ENCODE data around the gene BTN3A1. TPM values are rescaled to one million over a fixed set of nuclear protein-coding genes. Genes with fewer than 3 reads are reported as not detected.
"Not testable (repeated sequence)": the region's sequence is repeated elsewhere in the genome, so short reads cannot be mapped to it uniquely, and the experiment has no call there.

BTN3A1 gene
- polyA plus RNA-seq, 3 donors: 20.2 to 32.0 (median 28.3) TPM

GRCh38 chr6:26372308-26373144 lies 29.5 kb upstream of the BTN3A1 start:
- DNase-seq (ENCODE audit: extremely low read depth in 1 of 11, low read depth in 9 of 11, low spot score in 4 of 11): no peak

DNA sequence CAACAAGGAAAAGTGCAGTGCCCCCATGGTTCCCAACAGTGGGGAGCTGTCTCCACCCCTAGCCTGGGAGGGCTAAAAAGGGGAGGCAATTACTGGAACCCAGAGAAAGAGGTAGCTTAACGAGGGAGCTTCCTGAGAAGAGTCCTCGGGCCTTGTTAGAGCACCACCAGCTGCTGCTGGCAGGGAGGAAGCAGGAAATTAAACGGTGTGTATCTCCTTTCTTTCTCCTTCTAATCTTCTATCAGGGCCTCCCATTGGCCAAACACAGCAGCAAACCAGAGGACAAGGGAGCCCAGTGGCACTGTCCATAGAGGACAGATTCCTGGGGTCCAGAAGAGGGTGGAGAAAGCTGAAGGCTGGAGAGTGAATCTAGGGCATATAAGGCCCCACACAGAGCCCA lies 26.8 kb upstream of the BTN3A1 start:
- DNase-seq (ENCODE audit: extremely low read depth in 1 of 11, low read depth in 9 of 11, low spot score in 4 of 11): no peak

DNA sequence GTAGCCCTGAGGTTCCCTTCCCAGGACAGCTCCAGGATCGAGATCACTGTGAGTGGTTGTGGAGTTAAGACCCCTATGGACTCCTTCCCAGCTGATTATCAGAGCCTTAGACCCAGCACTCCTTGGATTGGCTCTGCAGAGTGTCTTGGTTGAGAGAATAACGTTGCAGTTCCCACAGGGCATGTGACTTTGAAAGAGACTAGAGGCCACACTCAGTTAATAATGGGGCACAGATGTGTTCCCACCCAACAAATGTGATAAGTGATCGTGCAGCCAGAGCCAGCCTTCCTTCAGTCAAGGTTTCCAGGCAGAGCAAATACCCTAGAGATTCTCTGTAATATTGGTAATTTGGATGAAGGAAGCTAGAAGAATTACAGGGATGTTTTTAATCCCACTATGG lies 24.4 kb upstream of the BTN3A1 start:
- DNase-seq (ENCODE audit: extremely low read depth in 1 of 11, low read depth in 9 of 11, low spot score in 4 of 11): no peak

DNA sequence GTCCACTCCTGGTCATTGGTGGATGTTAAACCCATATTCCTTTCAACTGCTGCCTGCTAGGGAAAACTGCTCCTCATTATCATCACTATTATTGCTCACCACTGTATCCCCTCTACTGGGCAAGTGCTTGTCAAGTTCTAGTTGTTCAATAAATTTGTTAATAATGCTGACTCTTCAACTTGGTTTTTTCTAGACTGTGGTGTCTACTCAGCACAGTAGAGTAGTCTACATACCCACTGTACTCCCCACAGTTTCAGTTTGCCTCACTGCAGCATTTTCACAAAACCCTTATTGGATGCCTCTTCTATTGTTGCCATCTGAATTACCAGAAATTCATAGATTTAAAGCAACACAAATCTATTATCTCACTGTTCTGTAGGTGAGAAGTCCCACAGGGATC lies 23.9 kb upstream of the BTN3A1 start:
- DNase-seq (ENCODE audit: extremely low read depth in 1 of 11, low read depth in 9 of 11, low spot score in 4 of 11): not testable (repeated sequence)

DNA sequence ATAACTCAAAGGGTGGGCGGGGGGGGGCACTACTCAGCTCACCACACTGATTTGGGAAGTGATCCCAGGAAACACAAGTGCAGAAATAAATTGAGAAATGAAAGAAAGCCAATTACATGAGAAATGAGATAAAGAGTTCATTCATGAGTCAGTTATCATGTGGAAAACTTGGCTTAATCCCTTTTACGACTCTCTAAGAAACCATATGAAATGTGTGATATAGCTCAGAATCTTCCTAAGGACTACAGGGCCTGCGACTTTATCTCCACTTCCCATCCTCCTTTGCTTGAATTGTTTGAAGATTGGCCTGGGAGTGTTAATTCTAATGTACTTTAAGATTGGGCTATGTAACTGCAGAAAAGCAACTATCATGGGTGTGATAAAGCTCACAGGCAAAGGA lies 22.8 kb upstream of the BTN3A1 start:
- no peak for DNase-seq (ENCODE audit: extremely low read depth in 1 of 11, low read depth in 9 of 11, low spot score in 4 of 11)

GRCh38 chr6:26379740-26380139 lies 22.3 kb upstream of the BTN3A1 start:
- DNase-seq (ENCODE audit: extremely low read depth in 1 of 11, low read depth in 9 of 11, low spot score in 4 of 11): no peak

DNA sequence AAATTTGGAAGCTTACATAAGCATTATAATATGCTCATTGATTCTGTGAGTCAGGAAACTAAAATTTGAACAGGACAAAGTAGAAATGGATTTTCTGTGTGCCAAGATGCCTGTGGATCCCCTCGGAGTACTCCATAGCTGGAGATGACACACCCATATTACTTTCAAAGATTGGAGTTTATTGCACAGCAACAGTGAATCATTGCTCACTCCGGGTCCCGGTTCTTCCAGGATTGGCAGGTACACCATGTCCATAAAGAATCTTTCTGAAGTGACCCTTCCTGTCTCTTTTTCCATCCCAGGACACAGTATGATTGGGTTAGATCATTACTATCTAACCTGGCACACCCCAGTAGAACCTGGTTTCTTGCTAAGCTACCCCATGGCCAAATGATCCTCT lies 21.8 kb upstream of the BTN3A1 start:
- DNase-seq (ENCODE audit: extremely low read depth in 1 of 11, low read depth in 9 of 11, low spot score in 4 of 11): no peak

DNA sequence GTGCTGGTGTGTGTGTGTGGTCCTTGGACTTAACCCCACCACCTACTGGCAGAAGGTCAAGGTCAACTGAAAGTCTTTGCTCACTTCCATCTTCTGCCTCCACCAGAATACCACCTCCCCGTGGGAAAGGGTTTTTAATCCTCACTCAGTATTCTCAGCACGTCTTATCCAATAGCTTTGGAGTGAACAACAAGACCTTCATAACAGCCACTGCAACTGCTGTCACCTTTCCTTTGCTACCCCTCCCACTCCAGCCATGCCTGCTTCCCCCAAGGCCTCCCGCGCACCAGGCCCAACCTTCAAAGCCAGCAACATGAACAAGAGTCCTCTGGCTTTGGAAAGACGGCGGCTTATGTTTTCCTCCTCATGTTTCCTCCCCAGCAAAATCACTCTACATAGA lies 20.0 kb upstream of the BTN3A1 start:
- DNase-seq (ENCODE audit: extremely low read depth in 1 of 11, low read depth in 9 of 11, low spot score in 4 of 11): no peak

DNA sequence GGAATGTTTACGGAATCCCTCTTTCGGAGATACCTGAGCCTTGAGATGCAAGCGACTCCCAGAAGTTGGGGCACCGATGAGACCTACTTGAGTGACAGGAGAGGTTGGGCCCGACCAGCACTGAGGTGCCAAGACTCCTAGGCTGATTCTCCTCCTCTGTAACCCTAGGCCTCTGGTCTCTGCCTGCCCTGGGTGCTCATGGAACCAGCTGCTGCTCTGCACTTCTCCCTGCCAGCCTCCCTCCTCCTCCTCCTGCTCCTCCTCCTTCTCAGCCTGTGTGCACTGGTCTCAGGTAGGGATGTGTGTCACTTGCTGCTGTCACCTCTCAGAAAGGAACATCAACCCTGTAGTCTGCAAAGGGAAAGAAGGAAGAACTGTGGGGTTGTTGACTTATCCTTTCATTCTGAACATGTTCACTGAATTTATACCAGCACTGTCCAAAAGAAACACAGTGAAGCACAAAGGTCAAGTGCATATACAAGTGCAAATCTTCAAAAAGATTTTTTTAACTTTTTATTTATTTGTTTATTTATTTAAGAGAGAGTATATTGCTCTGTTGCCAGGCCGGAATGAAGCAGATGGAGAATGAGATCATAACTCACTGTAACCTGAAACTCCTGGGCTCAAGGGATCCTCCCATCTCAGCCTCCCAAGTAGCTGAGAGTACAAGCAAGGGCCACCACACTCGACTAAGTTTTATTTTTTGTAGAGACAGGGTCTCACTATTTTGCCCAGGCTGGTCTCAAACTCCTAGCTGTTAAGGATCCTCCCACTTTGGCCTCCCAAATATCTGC lies 18.3 kb upstream of the BTN3A1 start:
- peak in 8 of 11 donors; percentile 18 to 51 (median 36) for DNase-seq (ENCODE audit: extremely low read depth in 1 of 11, low read depth in 9 of 11, low spot score in 4 of 11)

- no peak for DNase-seq (ENCODE audit: extremely low read depth in 1 of 11, low read depth in 9 of 11, low spot score in 4 of 11)
These were observed 16.3 kb upstream of the BTN3A1 start for GRCh38 chr6:26385734-26386125.

DNA sequence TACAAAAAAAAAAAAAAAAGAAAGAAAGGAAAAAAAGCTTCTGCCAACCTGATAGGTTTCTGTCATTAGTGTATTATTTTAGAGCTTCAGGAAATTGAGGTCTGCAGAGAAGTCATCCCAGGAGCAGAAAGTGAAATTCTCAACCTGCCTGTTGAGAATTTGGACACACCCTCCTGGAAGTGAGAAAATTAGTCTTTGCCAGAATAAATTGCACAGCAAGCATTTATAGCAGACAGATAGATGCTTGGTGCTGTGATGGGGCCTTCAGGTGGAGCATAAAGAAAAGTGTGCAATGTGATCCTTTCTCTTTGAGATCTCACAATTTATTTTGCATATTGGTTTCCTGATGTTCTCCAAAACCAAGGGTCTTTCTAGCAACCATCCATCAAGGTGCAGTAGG lies 14.5 kb upstream of the BTN3A1 start:
- DNase-seq (ENCODE audit: extremely low read depth in 1 of 11, low read depth in 9 of 11, low spot score in 4 of 11): no peak

DNA sequence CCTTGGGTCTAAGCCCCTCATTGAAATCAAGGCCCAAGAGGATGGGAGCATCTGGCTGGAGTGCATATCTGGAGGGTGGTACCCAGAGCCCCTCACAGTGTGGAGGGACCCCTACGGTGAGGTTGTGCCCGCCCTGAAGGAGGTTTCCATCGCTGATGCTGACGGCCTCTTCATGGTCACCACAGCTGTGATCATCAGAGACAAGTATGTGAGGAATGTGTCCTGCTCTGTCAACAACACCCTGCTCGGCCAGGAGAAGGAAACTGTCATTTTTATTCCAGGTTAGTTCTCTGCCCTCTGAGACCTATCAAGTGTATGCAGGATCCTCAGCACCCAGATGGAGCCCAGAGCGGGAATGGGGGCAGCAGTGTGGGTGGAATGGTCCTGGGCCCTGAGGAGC lies 14.1 kb upstream of the BTN3A1 start:
- no peak for DNase-seq (ENCODE audit: extremely low read depth in 1 of 11, low read depth in 9 of 11, low spot score in 4 of 11)

GRCh38 chr6:26388441-26388840 lies 13.6 kb upstream of the BTN3A1 start:
- no peak for DNase-seq (ENCODE audit: extremely low read depth in 1 of 11, low read depth in 9 of 11, low spot score in 4 of 11)

- no peak for DNase-seq (ENCODE audit: extremely low read depth in 1 of 11, low read depth in 9 of 11, low spot score in 4 of 11)
These were observed 12.7 kb upstream of the BTN3A1 start for GRCh38 chr6:26389349-26389894.

DNA sequence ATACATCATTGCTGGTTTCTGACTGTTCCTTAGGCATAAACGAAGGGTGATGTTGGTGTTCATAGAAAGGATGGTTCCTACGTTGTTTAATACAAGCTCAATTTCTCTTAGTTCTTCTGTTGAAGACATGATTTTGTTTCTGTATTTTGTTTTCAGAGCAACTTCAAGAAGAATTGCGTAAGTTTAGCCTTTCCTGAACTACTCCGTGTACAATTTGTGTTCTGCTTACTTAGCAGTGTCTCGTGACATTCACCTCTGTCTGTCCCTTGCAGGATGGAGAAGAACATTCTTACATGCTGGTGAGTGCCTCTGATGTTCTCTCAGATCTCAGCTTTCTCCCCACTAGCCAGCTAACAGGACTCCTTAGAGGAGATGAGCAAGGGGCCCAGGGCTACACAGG lies 11.5 kb upstream of the BTN3A1 start:
- DNase-seq (ENCODE audit: extremely low read depth in 1 of 11, low read depth in 9 of 11, low spot score in 4 of 11): no peak

DNA sequence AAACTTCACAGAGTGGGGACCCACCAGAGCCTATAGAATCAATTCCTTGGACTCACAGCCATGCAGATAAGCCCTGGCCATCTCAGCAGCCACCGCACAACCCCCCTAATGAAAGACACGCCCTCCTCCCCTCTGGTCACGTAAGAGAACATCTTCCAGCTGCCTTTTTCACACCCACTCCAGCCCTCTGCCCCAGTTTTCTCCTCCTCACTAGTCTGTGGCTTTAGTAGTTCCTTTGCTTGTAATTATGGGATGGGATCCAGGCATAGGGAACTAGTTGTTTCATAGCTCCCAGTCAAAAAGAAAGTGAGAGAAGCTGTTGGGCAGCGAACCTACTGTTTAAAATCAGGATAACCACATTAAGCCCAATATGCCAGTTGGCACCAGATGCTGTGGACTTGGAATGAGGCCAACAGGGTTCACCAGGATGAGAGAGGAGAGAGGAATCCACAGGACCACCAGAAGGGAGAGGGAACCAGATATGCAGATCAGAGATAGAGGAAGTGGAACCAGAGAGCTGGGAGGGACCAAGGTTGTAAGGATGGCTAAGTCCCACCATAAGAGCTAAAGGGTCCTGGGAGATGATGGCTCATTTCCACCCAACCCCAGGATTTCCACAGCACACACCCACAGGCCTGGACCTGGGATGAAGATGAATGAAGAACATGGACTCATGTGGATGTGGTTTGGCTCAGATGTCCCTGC lies 9.0 kb upstream of the BTN3A1 start:
- no peak for DNase-seq (ENCODE audit: extremely low read depth in 1 of 11, low read depth in 9 of 11, low spot score in 4 of 11)

DNA sequence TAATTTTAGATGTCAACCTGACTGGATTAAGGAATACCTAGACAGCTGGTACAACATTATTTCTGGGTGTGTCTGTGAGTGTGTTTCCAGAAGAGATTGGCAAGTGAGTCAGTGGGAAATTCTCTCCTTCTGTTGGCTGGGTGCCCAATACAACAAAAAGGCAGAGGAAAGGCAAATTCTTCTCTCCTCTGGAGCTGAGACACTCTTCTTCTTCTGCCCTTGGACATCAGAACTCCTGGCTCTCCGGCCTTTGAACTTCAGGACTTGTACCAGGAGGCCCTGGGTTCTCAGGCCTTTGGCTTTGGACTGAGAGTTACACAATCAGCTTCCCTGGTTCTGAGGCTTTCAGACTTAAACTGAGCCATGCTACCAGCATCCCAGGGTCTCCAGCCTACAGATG lies 7.8 kb upstream of the BTN3A1 start:
- DNase-seq (ENCODE audit: extremely low read depth in 1 of 11, low read depth in 9 of 11, low spot score in 4 of 11): no peak

- no peak for DNase-seq (ENCODE audit: extremely low read depth in 1 of 11, low read depth in 9 of 11, low spot score in 4 of 11)
These were observed 3.5 kb upstream of the BTN3A1 start for GRCh38 chr6:26398555-26398954.

DNA sequence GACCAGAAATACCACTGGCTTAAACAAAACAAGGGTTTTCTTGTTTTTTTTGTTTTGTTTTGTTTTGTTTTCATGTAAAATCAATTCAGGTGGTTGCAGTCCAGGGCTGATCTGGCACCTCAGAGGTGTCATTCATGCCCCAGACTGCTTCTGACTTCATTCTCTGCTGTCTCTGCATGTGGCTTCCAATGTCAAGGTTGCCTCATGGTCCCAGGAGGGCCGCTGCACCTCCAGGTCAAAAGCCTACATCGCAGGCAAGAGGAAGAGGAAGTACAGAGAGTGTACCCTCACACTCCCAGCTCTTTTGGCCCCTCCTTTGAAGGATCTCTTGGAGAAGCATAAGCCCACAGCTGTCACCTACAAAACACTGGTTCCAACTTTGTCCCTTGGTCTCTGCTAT lies 1.4 kb upstream of the BTN3A1 start:
- DNase-seq (ENCODE audit: extremely low read depth in 1 of 11, low read depth in 9 of 11, low spot score in 4 of 11): no peak

Data from renal cortex interstitium (tissue), 11 donors.